Stimulated activated CD4-positive, alpha-beta T cell treated with anti-CD3 and anti-CD28 coated beads, Interleukin-4, amount 100 ng/mL, for 1 hour (primary cell): ENCODE measurements around the gene OTUB2.
"Not testable (repeated sequence)": the region's sequence is repeated elsewhere in the genome, so short reads cannot be mapped to it uniquely, and the experiment has no call there.

ENCODE experiments used
- DNase-seq: peaks from one replicate; pipeline ENCODE4 v3.0.0-alpha.2; 2020

Gene OTUB2

GRCh38 chr14:94062344-94062940 is 36.3 kb downstream of the OTUB2 start:
- DNase-seq = no peak

GRCh38 chr14:94066089-94066676 is 40.0 kb downstream of the OTUB2 start:
- no peak for DNase-seq

- DNase-seq = not testable (repeated sequence)
Observed at GRCh38 chr14:94072076-94072475, 45.9 kb downstream of the OTUB2 start.

GRCh38 chr14:94074534-94074933 is 48.4 kb downstream of the OTUB2 start:
- no peak for DNase-seq

- DNase-seq = no peak
Observed at GRCh38 chr14:94075008-94075407, 48.9 kb downstream of the OTUB2 start.

- no peak for DNase-seq
Observed at GRCh38 chr14:94077111-94077821, 51.1 kb downstream of the OTUB2 start.

- DNase-seq = no peak
Observed at GRCh38 chr14:94077823-94078222, 51.7 kb downstream of the OTUB2 start.

GRCh38 chr14:94079891-94080620 is 53.9 kb downstream of the OTUB2 start:
- DNase-seq = no peak

GRCh38 chr14:94080621-94081385 is 54.7 kb downstream of the OTUB2 start, which contains the start of the genes DDX24 and IFI27L1:
TSS of gene DDX24 (minus strand) at chr14:94081202. CDS start at chr14:94079742, 1,460 bp downstream.
TSS of gene IFI27L1 (plus strand) at chr14:94081310. CDS start at chr14:94096938, 15,628 bp downstream.
- peak; percentile 97 for DNase-seq

- no peak for DNase-seq
Observed at GRCh38 chr14:94081386-94081820, 55.3 kb downstream of the OTUB2 start.

GRCh38 chr14:94087891-94088290 is 61.8 kb downstream of the OTUB2 start:
- no peak for DNase-seq

- DNase-seq = no peak
Observed at GRCh38 chr14:94088516-94088915, 62.4 kb downstream of the OTUB2 start.

- DNase-seq = no peak
Observed at GRCh38 chr14:94089479-94089878, 63.3 kb downstream of the OTUB2 start.

- DNase-seq = no peak
Observed at GRCh38 chr14:94093418-94093817, 67.3 kb downstream of the OTUB2 start.

GRCh38 chr14:94097091-94097490 is 71.0 kb downstream of the OTUB2 start:
- no peak for DNase-seq
